Activated T-cell treated with anti-CD3 and anti-CD28 coated beads, Interleukin-2, amount 50 U/mL, for 24 hours (primary cell): ENCODE measurements around the gene ALG9.
"Not testable (repeated sequence)": the region's sequence is repeated elsewhere in the genome, so short reads cannot be mapped to it uniquely, and the experiment has no call there.

ENCODE experiments used
- DNase-seq: peaks from one replicate; pipeline ENCODE4 v3.0.0-alpha.2; 2020
- H3K27ac Mint-ChIP-seq: 2 replicates; pipeline ENCODE4 v1.8.0; 2020; ENCODE audit warnings: mild to moderate bottlenecking, mixed read lengths
- H3K27me3 Mint-ChIP-seq: 2 replicates; pipeline ENCODE4 v1.8.0; 2020; ENCODE audit warnings: mixed read lengths
- H3K36me3 Mint-ChIP-seq: 2 replicates; pipeline ENCODE4 v1.8.0; 2020; ENCODE audit warnings: low read depth, mixed read lengths
- H3K4me1 Mint-ChIP-seq: 2 replicates; pipeline ENCODE4 v1.8.0; 2020; ENCODE audit warnings: low read depth, mixed read lengths
- H3K4me3 Mint-ChIP-seq: 2 replicates; pipeline ENCODE4 v1.8.0; 2020; ENCODE audit warnings: mild to moderate bottlenecking, moderate library complexity, mixed read lengths
- H3K9me3 Mint-ChIP-seq: 2 replicates; pipeline ENCODE4 v1.8.0; 2020; ENCODE audit warnings: mixed read lengths

ALG9 gene

GRCh38 chr11:111908639-111909305, 37.4 kb upstream of the ALG9 start:
- Mint-ChIP-seq H3K9me3 (no peaks in the 10 kb centered on the region), H3K27ac (no peak overlapping the region), H3K4me3 (no peak overlapping the region), H3K4me1 (no peaks in the 10 kb centered on the region), H3K27me3 (peaks cover 27% of the 10 kb centered on the region), H3K36me3 (no peaks in the 10 kb centered on the region)
- DNase-seq = no peak

- H3K27me3 Mint-ChIP-seq = peaks cover 13% of the 10 kb centered on the region
- H3K27ac Mint-ChIP-seq = no peak overlapping the region
- H3K36me3 Mint-ChIP-seq = no peaks in the 10 kb centered on the region
- no peak for DNase-seq
- H3K4me1 Mint-ChIP-seq = no peaks in the 10 kb centered on the region
- no peak overlapping the region for H3K4me3 Mint-ChIP-seq
- no peaks in the 10 kb centered on the region for H3K9me3 Mint-ChIP-seq
Observed at GRCh38 chr11:111906680-111907079, 35.3 kb upstream of the ALG9 start.

DNA sequence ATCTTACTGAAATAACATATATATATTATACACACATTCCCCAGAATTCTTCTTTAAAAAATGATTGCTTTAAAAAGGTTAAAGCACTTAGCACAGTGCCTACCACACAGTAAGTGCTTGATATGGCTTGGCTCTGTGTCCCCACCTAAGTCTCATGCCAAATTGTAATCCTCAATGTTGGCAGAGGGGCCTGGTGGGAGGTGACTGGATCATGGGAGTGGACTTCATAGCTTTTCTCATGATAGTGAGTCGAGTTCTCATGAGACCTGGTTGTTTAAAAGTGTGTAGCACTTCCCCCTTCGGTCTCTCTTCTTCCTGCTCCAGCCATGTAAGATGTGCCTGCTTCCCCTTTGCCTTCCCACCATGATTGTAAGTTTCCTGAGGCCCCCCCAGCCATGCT, 34.0 kb upstream of the ALG9 start:
- Mint-ChIP-seq H3K27ac (no peak overlapping the region), H3K9me3 (no peaks in the 10 kb centered on the region), H3K36me3 (no peaks in the 10 kb centered on the region), H3K27me3 (peaks cover 3% of the 10 kb centered on the region), H3K4me1 (no peaks in the 10 kb centered on the region), H3K4me3 (no peak overlapping the region)
- DNase-seq = no peak

- no peak for DNase-seq
- peaks cover 11% of the 10 kb centered on the region for H3K36me3 Mint-ChIP-seq
Observed at GRCh38 chr11:111886844-111887243, 15.5 kb upstream of the ALG9 start.

GRCh38 chr11:111886032-111886431, 14.7 kb upstream of the ALG9 start:
- DNase-seq = no peak
- peaks cover 11% of the 10 kb centered on the region for H3K36me3 Mint-ChIP-seq
- H3K9me3 Mint-ChIP-seq = no peaks in the 10 kb centered on the region
- H3K4me3 Mint-ChIP-seq = no peak overlapping the region
- no peak overlapping the region for H3K27ac Mint-ChIP-seq
- no peaks in the 10 kb centered on the region for H3K27me3 Mint-ChIP-seq
- H3K4me1 Mint-ChIP-seq = peaks cover 9% of the 10 kb centered on the region

More at GRCh38 chr11:111886844-111887243, 15.5 kb upstream of the ALG9 start:
- no peaks in the 10 kb centered on the region for H3K27me3 Mint-ChIP-seq
- no peak overlapping the region for H3K4me3 Mint-ChIP-seq
- peaks cover 3% of the 10 kb centered on the region for H3K4me1 Mint-ChIP-seq
- no peaks in the 10 kb centered on the region for H3K9me3 Mint-ChIP-seq
- no peak overlapping the region for H3K27ac Mint-ChIP-seq

- H3K36me3 Mint-ChIP-seq = peaks cover 11% of the 10 kb centered on the region
- H3K27ac Mint-ChIP-seq, H3K9me3 Mint-ChIP-seq, DNase-seq, H3K27me3 Mint-ChIP-seq, H3K4me3 Mint-ChIP-seq: not testable (repeated sequence)
- peaks cover 18% of the 10 kb centered on the region for H3K4me1 Mint-ChIP-seq
Observed at GRCh38 chr11:111885053-111885452, 13.7 kb upstream of the ALG9 start.

GRCh38 chr11:111882202-111882601, 10.8 kb upstream of the ALG9 start:
- H3K9me3 Mint-ChIP-seq = no peaks in the 10 kb centered on the region
- no peak overlapping the region for H3K4me3 Mint-ChIP-seq
- H3K27me3 Mint-ChIP-seq = no peaks in the 10 kb centered on the region
- no peak for DNase-seq
- H3K36me3 Mint-ChIP-seq = peaks cover 24% of the 10 kb centered on the region
- no peak overlapping the region for H3K27ac Mint-ChIP-seq
- peaks cover 30% of the 10 kb centered on the region for H3K4me1 Mint-ChIP-seq

DNA sequence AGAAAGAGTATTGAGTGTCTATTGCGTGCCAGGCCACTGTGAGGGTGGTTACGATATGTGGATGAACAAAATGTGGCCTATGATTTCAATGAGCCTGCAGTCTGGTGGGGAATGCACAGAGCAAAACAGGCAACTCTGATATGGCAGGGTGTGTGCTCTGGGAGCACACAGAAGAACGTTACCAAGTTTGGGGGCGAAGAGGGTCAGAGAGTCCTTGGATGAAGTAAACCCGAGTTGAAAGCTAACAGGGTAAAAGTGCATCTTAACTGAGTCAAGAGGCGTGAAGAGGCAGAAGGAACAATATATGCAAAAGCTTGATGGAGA, 8.2 kb upstream of the ALG9 start:
- peaks cover 47% of the 10 kb centered on the region for H3K36me3 Mint-ChIP-seq
- peak overlapping the region; percentile 99 for H3K27ac Mint-ChIP-seq
- no peaks in the 10 kb centered on the region for H3K27me3 Mint-ChIP-seq
- no peak for DNase-seq
- H3K9me3 Mint-ChIP-seq = no peaks in the 10 kb centered on the region
- peaks cover 35% of the 10 kb centered on the region for H3K4me1 Mint-ChIP-seq
- H3K4me3 Mint-ChIP-seq = peak overlapping the region; percentile 85

DNA sequence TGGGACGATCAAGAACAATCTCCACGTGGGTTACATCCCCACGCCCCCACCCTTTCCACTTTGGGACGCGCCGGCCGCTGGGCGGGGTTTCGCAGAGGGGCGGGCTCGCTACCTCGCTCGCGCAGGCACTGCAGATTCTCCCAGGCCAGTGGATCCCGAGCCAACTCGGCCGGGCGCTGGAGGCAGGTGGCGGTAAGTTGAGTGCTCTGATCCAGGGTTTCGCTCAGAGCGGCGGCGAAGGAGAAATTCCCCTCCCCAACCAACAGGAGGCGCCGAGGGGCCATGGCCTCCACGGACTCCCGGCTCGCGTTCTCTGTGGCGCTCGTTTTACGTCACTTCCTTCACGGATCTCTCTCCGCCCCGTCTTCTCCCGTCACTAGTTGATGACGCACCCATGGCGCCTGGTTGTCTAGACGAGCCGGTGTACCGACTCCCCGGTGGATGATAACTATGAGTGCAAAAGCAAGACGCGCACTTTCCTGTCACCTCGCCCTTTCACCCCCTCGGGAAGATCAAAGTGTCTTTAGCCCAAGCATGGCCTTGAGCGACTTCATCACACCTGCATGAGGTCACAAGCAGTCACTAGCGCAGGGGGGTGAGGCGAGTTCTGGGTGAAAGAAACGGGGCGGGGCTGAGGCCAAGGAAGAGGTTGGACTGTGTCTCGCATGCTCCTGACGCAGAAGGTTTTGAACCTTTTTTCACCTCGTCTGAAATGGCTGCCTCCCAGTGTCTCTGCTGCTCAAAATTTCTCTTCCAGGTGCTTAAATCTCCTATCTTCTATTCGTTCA, 7.7 kb upstream of the ALG9 start, which contains the start of the genes CFAP68 and FDXACB1:
CFAP68 (plus strand) TSS at position 693 of the 788 bp plus-strand sequence; CDS start at position 713, 20 bp downstream.
FDXACB1 (minus strand) TSS at position 317 of the 788 bp plus-strand sequence; CDS start at position 284, 33 bp downstream.
- Mint-ChIP-seq H3K27ac (peak within 1 kb of the TSS; percentile 99), H3K4me1 (peaks cover 35% of the 10 kb centered on the region), H3K36me3 (peaks cover 49% of the 10 kb centered on the region), H3K4me3 (peak within 1 kb of the TSS; percentile 85), H3K9me3 (no peaks in the 10 kb centered on the region), H3K27me3 (no peaks in the 10 kb centered on the region)
- peak; percentile 95 for DNase-seq

DNA sequence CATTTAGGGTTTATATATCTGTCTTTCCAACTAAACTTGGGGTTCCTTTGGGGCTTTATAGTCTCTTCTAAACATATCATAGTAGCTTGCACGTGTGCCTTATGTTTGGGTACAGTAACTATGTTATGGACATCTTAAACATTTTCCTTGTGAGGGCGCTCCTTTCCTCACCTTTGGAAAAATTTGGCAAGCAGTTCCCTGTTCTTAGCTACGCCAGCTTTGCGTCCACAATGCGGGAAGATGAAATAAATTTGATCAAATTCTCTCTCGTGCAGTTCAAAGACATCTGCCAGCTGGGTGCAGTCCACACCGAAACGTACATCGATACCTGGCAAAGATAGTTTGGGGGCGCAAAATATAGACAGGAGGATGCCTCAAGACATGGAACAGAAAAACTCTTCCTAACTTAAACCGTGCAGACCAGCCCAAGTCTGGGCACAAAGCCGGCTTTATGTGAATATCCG, 7.0 kb upstream of the ALG9 start:
- Mint-ChIP-seq H3K4me3 (peak overlapping the region; percentile 85), H3K36me3 (peaks cover 46% of the 10 kb centered on the region), H3K4me1 (peaks cover 35% of the 10 kb centered on the region), H3K9me3 (no peaks in the 10 kb centered on the region), H3K27ac (peak overlapping the region; percentile 99), H3K27me3 (no peaks in the 10 kb centered on the region)
- no peak for DNase-seq

DNA sequence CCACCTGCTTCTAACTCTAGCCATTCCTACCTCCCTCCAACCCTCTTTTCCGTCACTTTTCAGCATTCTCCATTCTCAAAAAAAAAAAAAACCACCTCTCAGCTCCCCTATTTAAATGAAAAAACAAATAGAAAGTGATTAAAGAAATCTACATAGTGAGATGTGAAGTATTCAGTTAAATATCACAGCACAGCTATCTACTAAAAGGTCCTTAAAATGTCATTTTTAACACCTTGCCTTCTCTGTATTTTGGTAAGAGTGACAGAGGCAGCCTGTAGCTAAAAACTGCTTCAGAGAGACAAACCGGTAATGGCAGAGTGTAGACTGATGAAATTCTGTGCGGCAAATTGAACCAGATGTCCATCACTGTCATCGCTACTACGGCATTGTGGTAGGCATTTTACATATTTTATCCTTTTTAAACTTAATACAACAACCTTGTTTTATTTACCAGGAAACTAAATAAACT, 346 bp upstream of the ALG9 start:
- Mint-ChIP-seq H3K9me3 (no peaks in the 10 kb centered on the region), H3K4me1 (peaks cover 31% of the 10 kb centered on the region), H3K4me3 (peak overlapping the region; percentile 92), H3K27ac (peak overlapping the region; percentile 83), H3K36me3 (peaks cover 51% of the 10 kb centered on the region), H3K27me3 (no peaks in the 10 kb centered on the region)
- DNase-seq = no peak

- Mint-ChIP-seq H3K4me1 (peaks cover 34% of the 10 kb centered on the region), H3K9me3 (no peaks in the 10 kb centered on the region), H3K4me3 (peak overlapping the region; percentile 92), H3K27ac (peak overlapping the region; percentile 91), H3K27me3 (no peaks in the 10 kb centered on the region), H3K36me3 (peaks cover 51% of the 10 kb centered on the region)
- no peak for DNase-seq
Observed at GRCh38 chr11:111870522-111870885, 877 bp downstream of the ALG9 start.

DNA sequence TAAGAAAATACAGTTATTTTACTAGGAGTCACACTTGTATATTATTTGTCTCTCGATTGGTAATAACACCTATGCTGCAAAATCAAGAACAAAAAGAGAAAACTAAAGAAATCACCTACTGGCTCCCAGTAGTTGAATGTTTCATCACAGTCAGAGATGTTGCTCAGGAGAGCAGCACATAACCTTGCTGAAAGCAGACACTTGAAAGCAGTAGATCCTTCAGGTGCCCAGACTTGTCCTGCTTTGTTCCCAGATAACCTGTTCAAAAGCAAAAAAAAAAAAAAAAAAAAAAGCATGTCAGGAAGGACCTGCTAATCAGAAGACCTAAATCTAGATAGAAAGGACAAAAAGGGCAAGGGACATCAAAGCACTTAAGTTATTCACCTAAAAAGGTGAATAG, 1.3 kb downstream of the ALG9 start:
- Mint-ChIP-seq H3K9me3 (no peaks in the 10 kb centered on the region), H3K4me1 (peaks cover 34% of the 10 kb centered on the region), H3K27me3 (no peaks in the 10 kb centered on the region), H3K27ac (no peak overlapping the region), H3K4me3 (peak overlapping the region; percentile 40), H3K36me3 (peaks cover 51% of the 10 kb centered on the region)
- no peak for DNase-seq

GRCh38 chr11:111860257-111860656, 11.1 kb downstream of the ALG9 start:
- peaks cover 85% of the 10 kb centered on the region for H3K36me3 Mint-ChIP-seq

GRCh38 chr11:111855506-111855905, 15.9 kb downstream of the ALG9 start:
- H3K9me3 Mint-ChIP-seq = no peaks in the 10 kb centered on the region
- H3K36me3 Mint-ChIP-seq = peaks cover 86% of the 10 kb centered on the region
- H3K4me1 Mint-ChIP-seq = no peaks in the 10 kb centered on the region
- DNase-seq = no peak
- H3K27me3 Mint-ChIP-seq = no peaks in the 10 kb centered on the region
- H3K4me3 Mint-ChIP-seq = no peak overlapping the region
- H3K27ac Mint-ChIP-seq = no peak overlapping the region

More at GRCh38 chr11:111860257-111860656, 11.1 kb downstream of the ALG9 start:
- Mint-ChIP-seq H3K4me3 (no peak overlapping the region), H3K9me3 (no peaks in the 10 kb centered on the region), H3K27me3 (no peaks in the 10 kb centered on the region), H3K4me1 (no peaks in the 10 kb centered on the region), H3K27ac (no peak overlapping the region)
- DNase-seq = no peak
